GM12892 (cell line): ENCODE results near the gene TPBGL.

Source experiments
- POLR2A ChIP-seq: IDR thresholded peaks from 2 replicates; pipeline ENCODE4 v1.6.1; 2011; ENCODE audit warnings: low read depth, low read length, control low read depth
- POLR2AphosphoS5 ChIP-seq: IDR thresholded peaks from 2 replicates; pipeline ENCODE4 v1.6.1; 2011; ENCODE audit warnings: low read depth, low read length, control low read depth
- TAF1 ChIP-seq: IDR thresholded peaks from 2 replicates; pipeline ENCODE4 v1.6.1; 2011; ENCODE audit warnings: low read depth, mild to moderate bottlenecking, control low read depth, low read length, borderline replicate concordance

DNA sequence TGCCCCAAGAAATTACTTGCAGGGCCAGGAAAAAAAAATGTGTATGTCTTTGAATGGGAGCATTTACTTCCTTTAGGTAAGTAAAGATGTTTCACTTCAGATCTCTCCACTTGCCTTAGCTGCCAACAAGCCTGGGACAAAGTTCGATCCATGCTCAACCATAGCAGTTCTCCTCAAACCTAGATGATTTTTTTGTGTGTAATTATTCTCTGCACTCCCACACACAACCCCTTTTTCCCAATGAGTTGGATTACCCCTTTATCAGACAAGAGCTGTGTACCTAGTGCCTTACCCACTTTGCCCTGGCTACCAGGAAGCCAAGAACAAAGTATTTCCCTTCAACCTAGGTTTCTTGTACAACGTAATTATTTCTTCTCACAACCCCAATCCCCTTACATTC is 35.6 kb downstream of the TPBGL start:
- TF ChIP-seq POLR2AphosphoS5 (no peak), POLR2A (no peak), TAF1 (no peak)
